Astrocyte of the spinal cord (primary cell): Measurements from ENCODE around the gene AUTS2.

Experiments
- DNase-seq: peaks from one replicate; pipeline ENCODE4 v3.0.0; 2011; ENCODE audit warnings: low read depth, low spot score
- H3K4me3 ChIP-seq: 2 replicates; pipeline ENCODE4 v1.5.1; 2011; ENCODE audit warnings: low read depth, mild to moderate bottlenecking, low read length, moderate library complexity
- in situ Hi-C: cut with HindIII; loops from 2 replicates; pipeline ENCODE4 v1.10.0; 2017; ENCODE audit warnings: low sequenced_read_pairs
- TF ChIP-seq, protein P1 (sequence below): IDR thresholded peaks from 2 replicates; pipeline ENCODE4 v1.5.1; 2012; ENCODE audit warnings: low read depth, mild to moderate bottlenecking, low read length, inconsistent platforms

The AUTS2 gene

DNA sequence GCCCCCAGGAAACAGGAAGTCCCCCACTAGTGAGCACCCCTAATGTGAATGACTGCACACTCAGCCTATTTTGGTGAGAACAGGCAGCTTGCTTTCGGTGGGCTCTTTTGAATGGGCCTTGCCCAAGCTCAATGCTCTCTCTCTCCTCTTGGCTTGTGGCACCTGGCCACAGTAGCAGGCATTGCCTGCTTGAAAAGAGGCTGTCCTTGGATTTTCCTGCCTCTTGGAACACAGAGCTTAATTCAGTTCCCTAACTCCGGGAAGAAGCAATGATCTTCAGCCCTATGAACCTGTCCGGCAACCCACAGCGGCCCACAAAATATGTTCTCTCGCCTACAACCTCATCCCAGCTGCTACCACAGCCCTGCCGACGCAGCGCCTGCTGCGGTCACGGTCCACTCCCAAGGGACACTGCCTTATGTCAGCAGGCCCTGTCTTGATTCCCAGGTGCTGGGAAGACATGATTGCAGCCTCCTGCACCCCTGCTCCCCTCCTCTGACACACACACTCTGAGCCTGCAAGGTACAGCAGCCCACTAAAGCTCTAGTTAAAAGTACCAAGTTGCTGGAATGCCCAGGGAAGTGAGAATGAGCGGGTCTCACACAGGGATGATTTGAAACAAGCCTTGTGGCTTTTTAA is 818.2 kb downstream of the AUTS2 start:
- H3K4me3 ChIP-seq, result no peak overlapping the region
- TF ChIP-seq, protein P1, sequence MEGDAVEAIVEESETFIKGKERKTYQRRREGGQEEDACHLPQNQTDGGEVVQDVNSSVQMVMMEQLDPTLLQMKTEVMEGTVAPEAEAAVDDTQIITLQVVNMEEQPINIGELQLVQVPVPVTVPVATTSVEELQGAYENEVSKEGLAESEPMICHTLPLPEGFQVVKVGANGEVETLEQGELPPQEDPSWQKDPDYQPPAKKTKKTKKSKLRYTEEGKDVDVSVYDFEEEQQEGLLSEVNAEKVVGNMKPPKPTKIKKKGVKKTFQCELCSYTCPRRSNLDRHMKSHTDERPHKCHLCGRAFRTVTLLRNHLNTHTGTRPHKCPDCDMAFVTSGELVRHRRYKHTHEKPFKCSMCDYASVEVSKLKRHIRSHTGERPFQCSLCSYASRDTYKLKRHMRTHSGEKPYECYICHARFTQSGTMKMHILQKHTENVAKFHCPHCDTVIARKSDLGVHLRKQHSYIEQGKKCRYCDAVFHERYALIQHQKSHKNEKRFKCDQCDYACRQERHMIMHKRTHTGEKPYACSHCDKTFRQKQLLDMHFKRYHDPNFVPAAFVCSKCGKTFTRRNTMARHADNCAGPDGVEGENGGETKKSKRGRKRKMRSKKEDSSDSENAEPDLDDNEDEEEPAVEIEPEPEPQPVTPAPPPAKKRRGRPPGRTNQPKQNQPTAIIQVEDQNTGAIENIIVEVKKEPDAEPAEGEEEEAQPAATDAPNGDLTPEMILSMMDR, result no peak
- DNase-seq, result no peak
- in situ Hi-C loops, result no loop called here

DNA sequence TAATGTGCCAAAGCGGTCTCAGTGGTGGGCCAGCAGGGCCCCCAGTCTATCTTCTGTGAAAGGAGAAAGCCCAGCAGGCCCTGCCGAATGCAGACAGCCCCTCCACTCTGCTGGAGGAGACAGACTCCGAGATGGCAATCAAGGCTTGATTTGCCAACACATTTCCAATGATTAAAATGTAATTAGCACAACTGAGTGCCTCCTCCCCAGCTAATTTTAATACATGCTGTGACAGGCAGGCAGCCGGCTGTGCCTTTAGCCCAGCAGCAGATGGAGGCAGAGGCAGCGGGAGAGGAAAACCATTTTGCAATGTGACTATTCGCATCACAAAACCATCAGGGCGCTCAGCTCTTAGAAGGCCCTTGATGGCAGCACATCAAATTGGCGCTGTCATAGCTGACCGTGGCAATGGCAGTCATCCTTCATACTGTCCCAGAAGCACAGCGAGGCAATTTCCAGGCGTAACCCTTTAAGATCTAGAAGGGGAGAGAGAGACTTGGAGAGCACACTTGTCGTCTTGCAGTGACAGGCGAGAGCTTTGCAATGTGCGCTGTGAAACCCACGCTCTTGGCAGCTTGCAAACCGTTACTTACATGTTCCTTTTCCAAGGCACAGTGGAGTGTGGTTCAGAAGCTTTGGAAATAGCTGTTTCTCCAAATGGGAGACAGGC is 818.8 kb downstream of the AUTS2 start:
- H3K4me3 ChIP-seq, result no peak overlapping the region
- no peak for DNase-seq
- in situ Hi-C loops, result no loop called here
- TF ChIP-seq, protein P1, result peak; percentile 31

DNA sequence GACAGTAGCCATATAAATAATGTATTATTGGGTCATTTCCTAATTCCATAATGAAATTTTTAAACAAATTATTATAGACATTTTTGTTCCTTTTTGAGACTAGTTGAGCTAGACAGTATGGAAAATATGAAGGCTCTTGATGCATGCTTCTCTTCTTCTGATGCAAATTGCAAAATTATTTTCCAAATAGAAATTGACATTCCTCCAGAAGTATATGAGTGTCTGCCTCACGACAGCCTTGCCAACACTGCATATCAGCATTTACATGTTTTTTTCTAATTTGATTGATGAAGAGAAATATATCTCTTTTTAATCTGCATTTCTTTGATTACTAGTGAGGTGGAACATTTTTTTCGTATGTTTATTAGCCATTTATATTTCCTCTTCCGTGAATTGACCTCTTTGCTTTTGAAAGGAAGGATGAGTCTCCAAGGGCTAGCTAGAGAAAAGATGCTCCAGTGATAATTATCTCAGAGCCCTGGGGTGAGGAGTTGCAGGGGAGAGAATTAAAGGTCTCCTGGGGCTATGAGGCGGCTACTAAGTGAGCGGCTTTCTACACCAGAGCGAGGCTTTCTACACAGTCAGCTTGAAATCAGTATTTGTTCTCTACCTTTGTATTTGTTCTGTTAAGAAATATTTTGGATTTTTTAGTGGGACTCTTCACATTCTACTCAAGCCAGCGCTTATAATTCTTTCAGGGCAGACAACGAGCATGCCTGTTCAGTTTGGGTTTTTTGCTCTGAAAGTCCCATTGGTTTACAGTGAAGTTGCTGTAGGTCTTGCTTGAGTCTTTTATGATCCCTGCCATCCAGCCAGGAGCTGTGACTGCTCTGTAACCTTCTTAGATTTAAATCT is 821.5 kb downstream of the AUTS2 start:
- TF ChIP-seq, protein P1, result no peak
- in situ Hi-C loops, result no loop called here
- DNase-seq, result no peak
- H3K4me3 ChIP-seq, result no peak overlapping the region

DNA sequence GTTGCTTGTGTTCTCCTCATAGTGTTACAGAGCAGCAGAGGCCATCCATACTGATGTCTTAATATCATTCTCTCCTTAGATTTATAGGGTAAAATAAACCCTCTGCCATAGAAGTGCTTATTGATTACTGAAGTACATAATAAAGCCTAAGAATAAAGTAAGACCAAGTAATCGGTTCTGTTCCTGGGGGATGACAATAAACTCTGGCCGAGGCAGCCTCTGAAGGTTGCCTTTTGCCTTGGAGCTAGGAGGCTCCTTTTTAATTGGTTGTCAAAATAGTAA is 822.0 kb downstream of the AUTS2 start:
- TF ChIP-seq, protein P1, result no peak
- DNase-seq, result no peak
- no peak overlapping the region for H3K4me3 ChIP-seq
- in situ Hi-C loops, result no loop called here

DNA sequence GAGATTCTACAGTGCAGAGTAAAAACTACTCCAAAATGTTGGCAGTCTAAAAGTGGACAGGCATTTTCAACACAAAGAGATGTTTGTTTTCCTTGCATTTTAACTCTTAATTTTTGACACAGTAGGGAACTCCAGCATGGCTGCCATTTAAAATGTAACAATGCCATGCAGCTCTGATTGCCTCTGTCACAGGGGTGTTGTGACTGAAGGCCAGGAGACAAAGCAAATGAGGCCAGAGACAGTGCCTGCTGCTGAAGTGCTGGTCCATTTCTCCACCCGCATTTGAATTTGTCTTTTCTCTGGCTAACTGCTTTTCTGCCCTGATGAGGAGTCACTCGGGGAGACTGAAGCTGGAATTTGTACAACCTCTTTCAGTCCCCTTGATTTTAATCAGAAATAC is 823.0 kb downstream of the AUTS2 start:
- H3K4me3 ChIP-seq, result no peak overlapping the region
- TF ChIP-seq, protein P1, result no peak
- in situ Hi-C loops, result no loop called here
- no peak for DNase-seq

DNA sequence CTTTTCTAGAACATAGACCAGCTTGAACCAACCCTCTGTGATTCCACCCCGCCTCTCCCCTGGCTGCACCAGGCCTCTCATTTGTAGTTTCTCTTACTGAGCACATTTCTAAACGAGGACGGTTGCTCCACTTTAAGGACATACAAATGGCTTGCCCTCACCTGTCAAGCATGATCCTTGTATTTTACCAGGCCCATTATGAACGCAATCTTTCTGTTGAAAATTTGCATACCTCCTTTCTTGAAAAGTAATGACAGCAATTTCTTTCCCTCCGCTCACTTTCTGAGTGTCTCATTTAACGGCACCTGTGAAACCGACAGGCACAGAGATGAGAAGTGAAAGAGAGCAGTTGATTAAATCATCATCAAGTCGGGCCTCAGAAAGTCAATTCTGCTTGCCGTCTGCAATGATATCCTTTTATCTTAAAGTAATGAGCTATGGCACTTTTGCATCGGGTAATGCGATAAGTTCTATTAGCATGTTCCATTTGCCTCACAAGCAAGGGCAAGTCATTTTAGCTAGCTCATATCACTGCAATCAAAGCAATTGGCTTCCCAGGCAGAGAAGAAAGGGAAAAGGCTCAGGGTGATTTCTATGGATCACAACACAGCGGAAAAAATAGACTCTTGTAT is 828.1 kb downstream of the AUTS2 start:
- in situ Hi-C loops, result no loop called here

More for the DNA sequence above, 828.1 kb downstream of the AUTS2 start:
- TF ChIP-seq, protein P1, result no peak
- no peak overlapping the region for H3K4me3 ChIP-seq
- DNase-seq, result no peak
